A673 (cell line): Measurements from ENCODE around the gene AHDC1.

Experiments
- EZH2 ChIP-seq: fragments of 200-600 bp; sonication (generic); IDR thresholded peaks from 2 replicates; pipeline ENCODE4 v1.6.1; 2017; ENCODE audit warnings: borderline replicate concordance, low read depth, mild to moderate bottlenecking, mixed read lengths, antibody characterized with exemption, low read length; ENCODE audit not compliant: poor library complexity, severe bottlenecking
- TF ChIP-seq, protein P1 (sequence below): fragments of 300-800, 200-600 bp; sonication (generic); conservative IDR thresholded peaks from 2 replicates; pipeline ENCODE4 v1.5.1; 2017; ENCODE audit warnings: low read depth, mild to moderate bottlenecking, antibody characterized with exemption, low read length, moderate library complexity, mixed read lengths

DNA sequence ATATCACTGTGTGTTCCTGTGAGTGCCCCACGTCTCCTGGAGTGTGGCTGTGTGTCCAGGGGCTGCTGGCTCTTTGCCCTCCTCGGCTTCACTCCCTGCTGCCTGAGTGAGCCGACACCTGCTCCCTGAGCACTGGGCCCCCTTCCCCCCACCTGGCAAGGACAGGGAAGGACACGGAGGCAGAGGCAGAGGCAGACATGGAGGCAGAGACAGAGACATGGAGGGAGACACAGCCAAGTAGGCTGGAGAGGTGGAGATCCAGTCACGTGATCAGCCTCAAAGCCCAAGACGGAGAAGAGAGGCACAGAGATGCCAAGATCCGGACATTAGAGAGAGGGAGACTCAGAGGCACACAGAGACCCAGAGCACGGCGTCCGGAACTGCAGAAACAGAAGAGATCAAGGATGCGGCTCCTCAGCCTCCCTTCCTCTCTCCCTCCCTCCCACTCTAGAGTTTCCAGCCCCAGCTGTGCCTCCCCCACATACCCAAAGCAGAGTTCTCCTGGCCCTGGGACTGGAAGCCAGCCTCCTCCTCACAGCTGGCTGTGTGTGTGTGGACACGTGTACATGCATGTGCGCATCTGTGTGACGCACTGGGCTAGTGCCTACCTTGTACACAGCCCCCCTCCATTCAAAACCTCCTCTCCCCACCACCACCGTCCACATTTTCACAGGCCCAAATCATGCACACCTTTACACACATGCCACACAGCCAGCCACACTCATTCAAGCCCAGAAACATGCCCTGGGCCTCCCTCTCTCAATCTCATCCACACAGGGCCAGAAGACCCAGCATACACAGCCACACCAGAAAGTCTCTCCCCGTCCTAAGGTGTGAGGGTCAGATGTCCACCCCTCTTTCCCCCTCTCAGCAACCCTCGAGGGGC, 74.9 kb downstream of the AHDC1 start:
- TF ChIP-seq EZH2: no peak
- TF ChIP-seq, protein P1, sequence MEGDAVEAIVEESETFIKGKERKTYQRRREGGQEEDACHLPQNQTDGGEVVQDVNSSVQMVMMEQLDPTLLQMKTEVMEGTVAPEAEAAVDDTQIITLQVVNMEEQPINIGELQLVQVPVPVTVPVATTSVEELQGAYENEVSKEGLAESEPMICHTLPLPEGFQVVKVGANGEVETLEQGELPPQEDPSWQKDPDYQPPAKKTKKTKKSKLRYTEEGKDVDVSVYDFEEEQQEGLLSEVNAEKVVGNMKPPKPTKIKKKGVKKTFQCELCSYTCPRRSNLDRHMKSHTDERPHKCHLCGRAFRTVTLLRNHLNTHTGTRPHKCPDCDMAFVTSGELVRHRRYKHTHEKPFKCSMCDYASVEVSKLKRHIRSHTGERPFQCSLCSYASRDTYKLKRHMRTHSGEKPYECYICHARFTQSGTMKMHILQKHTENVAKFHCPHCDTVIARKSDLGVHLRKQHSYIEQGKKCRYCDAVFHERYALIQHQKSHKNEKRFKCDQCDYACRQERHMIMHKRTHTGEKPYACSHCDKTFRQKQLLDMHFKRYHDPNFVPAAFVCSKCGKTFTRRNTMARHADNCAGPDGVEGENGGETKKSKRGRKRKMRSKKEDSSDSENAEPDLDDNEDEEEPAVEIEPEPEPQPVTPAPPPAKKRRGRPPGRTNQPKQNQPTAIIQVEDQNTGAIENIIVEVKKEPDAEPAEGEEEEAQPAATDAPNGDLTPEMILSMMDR: no peak
